ENCODE results near the gene ATP11C.
"Not testable (repeated sequence)": the region's sequence is repeated elsewhere in the genome, so short reads cannot be mapped to it uniquely, and the experiment has no call there.

ATP11C gene

GRCh38 chrX:139924069-139924695 lies 8.7 kb downstream of the ATP11C start:
- FAIRE-seq, result no peak

- FAIRE-seq, result not testable (repeated sequence)
Observed at GRCh38 chrX:139921142-139921541, 11.7 kb downstream of the ATP11C start.

GRCh38 chrX:139920316-139920715 lies 12.5 kb downstream of the ATP11C start:
- no peak for FAIRE-seq

GRCh38 chrX:139914421-139914820 lies 18.4 kb downstream of the ATP11C start:
- FAIRE-seq, result no peak

GRCh38 chrX:139909712-139910111 lies 23.1 kb downstream of the ATP11C start:
- FAIRE-seq, result no peak

GRCh38 chrX:139907078-139907477 lies 25.8 kb downstream of the ATP11C start:
- FAIRE-seq, result no peak

GRCh38 chrX:139905743-139906142 lies 27.1 kb downstream of the ATP11C start:
- FAIRE-seq, result no peak

GRCh38 chrX:139905051-139905450 lies 27.8 kb downstream of the ATP11C start:
- no peak for FAIRE-seq

- no peak for FAIRE-seq
Observed at GRCh38 chrX:139903210-139903609, 29.6 kb downstream of the ATP11C start.

- no peak for FAIRE-seq
Observed at GRCh38 chrX:139902559-139902958, 30.3 kb downstream of the ATP11C start.

- no peak for FAIRE-seq
Observed at GRCh38 chrX:139898334-139898733, 34.5 kb downstream of the ATP11C start.

GRCh38 chrX:139892512-139892911 lies 40.3 kb downstream of the ATP11C start:
- FAIRE-seq, result no peak

GRCh38 chrX:139890991-139891700 lies 41.7 kb downstream of the ATP11C start:
- FAIRE-seq, result no peak

- no peak for FAIRE-seq
Observed at GRCh38 chrX:139889760-139890159, 43.1 kb downstream of the ATP11C start.

GRCh38 chrX:139883984-139884383 lies 48.9 kb downstream of the ATP11C start:
- no peak for FAIRE-seq

GRCh38 chrX:139882299-139882698 lies 50.6 kb downstream of the ATP11C start:
- no peak for FAIRE-seq

GRCh38 chrX:139881572-139881971 lies 51.3 kb downstream of the ATP11C start:
- no peak for FAIRE-seq

- no peak for FAIRE-seq
Observed at GRCh38 chrX:139881130-139881529, 51.7 kb downstream of the ATP11C start.

GRCh38 chrX:139877710-139878414 lies 55.0 kb downstream of the ATP11C start:
- no peak for FAIRE-seq

GRCh38 chrX:139875841-139876240 lies 57.0 kb downstream of the ATP11C start:
- no peak for FAIRE-seq

- no peak for FAIRE-seq
Observed at GRCh38 chrX:139869796-139870195, 63.1 kb downstream of the ATP11C start.

- FAIRE-seq, result no peak
Observed at GRCh38 chrX:139864640-139865039, 68.2 kb downstream of the ATP11C start.

GRCh38 chrX:139862208-139862607 lies 70.6 kb downstream of the ATP11C start:
- no peak for FAIRE-seq

GRCh38 chrX:139856826-139857225 lies 76.0 kb downstream of the ATP11C start:
- FAIRE-seq, result not testable (repeated sequence)
